SKM-1 (cell line): ENCODE measurements around the gene PSMF1.

Experiments used
- DNase-seq: peaks from one replicate; lab custom pipeline; 2025; ENCODE audit not compliant: unreplicated experiment; lab: John Stamatoyannopoulos, UW

PSMF1 gene

DNA sequence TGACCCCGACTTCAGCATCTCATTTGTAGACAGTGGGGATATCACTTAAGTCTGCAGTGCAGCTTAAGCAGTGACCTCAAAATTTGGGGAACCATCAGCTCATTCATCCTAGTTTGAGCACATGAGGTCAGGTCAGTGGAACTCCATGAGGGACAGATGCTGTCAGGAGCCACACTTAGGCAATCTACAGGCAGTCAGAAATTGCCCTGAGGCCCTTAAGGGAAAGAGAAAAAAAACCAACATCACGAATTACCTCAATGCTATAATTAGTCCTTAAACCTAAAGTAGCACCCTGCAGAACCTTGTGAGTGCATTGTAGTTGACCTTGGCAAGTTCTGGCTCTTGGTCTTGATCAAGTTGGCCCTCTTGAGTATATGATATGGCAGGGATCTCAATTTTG, 45.3 kb downstream of the PSMF1 start:
- DNase-seq: no peak

DNA sequence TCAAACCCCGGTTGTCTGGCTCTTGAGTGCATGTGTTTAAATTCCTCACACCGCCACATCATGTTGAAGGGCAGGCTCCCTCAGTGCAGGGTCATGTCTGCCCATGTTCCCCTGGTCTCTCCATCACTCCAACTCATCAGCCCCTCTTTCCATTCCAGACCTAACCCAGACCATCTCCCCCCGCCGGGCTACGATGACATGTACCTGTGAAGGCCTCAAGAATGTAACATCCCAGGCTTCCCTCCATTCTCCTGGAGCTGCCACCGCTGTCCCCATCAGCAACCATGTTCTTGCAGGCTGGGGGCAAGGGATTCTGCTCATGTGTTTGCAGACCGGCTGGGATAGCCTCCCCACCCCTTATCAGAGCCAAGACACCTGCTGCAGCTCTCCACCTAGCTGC, 46.5 kb downstream of the PSMF1 start:
- DNase-seq: no peak

DNA sequence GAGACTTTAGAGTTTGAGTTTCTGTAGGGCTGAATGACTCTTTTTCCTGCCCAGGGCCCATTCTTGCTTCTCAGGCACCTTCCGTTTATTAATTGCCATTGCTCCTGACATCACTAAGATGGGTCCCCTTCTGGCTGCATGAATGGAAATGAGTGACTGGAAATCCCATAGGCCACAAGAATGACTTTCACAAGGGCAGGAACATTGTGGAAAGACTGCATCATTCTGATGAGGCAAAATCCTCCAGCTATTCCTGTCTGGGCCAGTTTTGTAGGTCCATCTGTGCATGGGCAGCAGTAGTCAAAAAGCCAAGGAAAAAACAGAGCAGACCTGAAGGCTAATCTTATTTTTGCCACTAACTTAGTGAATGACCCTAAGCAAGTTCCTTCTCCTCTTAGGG, 47.1 kb downstream of the PSMF1 start:
- no peak for DNase-seq

DNA sequence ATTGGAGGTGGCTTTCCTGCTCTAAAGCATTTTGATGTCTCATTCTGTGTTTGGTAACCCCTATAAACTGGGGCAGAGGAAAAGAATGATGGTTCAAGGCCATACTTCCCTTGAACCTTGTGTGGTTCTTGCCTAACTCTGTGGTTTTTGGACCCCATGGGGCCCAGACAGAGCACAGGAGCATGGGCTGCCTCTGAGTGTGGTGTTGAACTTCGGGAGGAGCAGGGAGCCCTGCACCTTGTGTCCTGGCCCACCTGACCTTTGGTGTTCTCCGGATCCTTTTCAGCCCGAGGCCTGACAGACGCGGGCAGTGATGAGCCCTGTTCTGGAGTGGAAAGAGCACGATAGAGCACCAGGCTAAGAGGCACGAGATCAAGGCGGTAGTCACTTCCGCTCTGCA, 47.5 kb downstream of the PSMF1 start:
- DNase-seq: no peak

DNA sequence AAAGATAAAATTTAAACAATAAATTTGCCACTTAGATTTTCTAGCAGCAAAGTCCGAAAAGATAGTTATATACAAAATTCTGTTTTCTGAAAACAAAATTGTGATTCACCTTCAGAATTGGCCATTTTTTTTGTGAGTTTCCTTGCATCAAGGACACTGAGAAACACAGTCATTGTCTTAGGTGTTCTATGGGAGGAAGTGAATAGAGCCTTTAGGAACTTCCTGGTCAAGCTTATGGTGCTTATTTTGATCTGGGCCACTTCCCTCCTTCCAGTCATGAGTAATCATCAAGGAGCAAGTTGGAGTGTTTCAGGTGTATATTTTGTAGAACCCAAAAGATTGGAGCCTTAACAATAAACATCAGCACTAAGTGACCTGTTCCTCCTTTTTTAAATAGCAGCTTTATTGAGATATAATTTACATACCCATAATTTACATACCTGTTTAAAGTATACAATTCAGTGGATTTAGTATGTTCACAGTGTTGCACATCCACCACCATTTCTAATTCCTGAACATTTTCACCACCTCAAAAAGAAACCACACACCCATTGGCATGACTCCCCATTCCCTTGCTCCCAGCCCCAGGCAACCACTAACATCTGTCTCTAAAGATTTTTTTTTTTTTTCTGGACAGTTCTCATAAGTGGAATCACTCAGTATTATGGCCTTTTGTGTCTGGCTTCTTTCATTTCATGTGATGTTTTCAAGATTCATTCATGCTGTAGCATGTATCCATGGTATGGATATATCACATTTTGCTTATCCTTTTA, 48.7 kb downstream of the PSMF1 start:
- DNase-seq: no peak

DNA sequence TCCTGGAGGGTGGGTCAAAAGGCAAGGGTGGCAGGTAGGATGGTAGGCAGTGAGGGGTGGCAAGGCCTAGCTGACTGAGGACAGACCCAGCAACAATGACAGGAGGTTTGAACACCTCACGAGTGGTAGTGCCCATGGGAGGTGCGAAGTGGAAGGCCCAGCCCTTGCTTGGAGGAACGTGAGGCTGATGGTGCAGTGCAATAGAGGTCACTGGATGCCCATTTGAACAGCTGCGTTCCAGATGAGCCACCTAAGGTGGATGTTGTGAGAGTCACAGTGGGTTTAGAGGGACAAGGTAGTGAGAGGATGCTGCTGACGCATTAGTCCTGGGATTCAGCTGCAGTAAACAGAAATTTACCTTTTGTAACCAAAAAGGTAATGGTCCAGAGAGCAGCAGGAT, 50.8 kb downstream of the PSMF1 start:
- no peak for DNase-seq

DNA sequence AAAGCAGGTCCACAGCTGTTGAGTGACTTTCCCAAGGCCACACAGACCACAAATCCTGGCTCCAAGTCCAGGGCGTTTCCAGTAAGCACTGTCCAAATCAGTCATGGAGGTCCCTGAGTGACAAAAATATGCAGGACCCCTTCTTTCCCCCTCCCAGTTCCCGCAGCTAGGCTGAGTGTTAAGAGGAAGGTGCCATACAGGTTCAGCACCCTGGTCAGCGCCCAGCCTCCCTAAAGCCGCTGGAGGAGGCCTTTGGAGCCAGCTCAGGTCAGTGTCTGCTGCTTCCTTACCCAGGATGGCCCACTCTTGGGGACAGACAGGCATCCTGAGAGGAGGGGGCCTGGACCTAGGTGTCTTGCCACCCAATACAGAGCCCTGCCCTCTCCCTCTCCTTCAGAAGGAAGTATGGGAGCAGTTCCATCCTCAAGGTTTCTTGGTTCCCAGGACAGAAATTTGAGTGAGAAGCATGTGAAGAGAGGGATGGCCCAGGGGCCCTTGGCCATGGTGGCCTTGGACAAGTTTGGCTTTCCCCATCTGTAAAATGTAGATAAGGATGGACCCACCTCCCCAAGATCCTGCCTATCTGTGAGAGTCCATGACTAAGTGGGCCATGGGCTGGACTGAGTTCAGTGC, 53.2 kb downstream of the PSMF1 start:
- DNase-seq: no peak

DNA sequence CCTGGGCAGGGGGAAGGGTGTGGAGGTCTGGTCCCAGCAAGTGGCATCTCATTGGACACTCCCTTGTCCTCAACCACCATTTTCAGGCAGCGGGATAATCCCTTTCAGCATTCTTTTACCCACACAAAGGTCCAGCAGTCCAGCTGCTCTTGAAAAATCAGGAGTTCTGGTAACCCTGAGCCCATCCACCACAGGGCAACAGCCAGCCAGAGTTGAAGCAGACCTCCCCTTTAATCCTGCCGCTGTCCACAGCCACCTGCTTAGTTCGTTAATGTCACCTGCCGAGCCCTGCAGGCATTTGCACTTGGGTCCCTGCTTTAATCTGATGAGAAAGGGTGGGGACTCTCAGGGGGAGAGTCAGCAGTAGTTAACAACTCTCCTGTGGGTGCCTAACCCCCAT, 55.3 kb downstream of the PSMF1 start:
- no peak for DNase-seq

DNA sequence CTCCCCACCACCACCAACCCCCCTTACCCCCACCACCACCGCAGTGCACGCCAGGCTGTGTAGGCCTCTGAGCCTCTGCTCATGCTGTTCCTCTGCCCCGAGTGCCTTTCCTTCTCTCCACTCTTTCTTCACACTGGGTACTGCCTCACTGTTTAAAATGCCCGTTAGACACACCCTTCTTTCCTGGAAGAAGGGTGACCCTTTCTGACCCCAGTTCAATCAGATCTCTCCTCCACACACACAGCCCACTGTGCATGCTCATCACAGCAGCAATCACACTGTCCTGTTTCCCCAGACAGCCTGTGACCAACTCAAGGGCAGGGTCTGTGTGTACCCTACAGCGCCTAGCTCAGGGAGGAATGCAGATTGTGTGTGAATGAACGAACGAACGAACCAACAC, 56.4 kb downstream of the PSMF1 start:
- no peak for DNase-seq

DNA sequence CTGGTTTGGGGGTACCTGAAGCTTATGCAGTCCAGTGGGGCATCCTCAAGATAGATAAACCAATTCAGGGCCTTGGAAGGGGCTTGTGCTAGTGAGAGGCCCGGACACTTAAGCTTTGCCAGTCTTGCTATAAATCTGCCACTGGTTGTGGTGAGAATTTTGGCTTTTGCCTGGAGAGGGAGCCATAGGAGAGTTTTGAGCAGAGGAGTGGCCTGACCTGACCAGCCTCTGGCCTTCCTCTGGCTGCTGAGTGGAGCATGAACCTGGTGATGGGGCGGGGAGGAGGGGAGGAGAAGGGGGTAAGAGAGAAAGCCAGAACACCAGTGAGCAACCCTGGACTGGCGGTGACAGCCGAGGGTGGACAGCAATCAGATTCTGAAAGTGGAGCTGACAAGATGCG, 59.3 kb downstream of the PSMF1 start:
- no peak for DNase-seq

DNA sequence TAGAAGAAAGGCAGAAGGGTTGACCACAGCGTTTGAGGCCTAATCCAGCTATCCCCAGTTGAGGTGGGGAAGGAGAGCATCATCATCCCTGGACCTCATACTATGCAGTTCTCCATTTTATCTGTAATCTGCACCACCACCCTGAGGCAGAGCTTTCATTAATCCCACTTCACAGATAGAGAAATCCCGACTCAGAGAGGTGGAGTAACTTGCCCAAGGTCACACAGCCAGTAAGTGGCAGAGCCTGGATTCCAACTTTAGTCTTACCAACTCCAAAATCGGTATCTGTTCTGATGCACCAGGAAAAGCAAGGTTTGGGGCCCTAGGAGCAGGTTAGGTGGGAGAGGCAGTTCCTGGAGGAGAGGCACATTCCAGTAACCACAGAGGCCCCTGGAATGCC, 59.7 kb downstream of the PSMF1 start:
- DNase-seq: no peak

DNA sequence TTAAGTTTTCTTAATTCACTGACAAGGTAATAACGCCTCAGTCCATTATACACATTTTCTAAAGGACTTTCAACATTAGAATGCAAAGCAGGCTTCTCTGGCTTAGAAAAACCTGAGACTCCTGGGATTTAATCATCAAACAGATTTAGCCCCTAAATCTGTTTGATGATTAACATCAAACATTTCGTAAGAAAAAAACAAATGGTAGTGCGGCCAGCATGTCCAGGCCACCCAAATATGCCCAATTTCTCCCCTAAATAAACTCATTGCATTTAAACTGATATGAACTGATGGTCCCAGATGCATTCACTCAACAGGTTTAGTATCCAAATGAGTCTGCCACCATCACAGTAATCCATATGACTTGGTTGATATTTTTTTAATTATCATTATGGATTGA, 60.2 kb downstream of the PSMF1 start:
- no peak for DNase-seq

DNA sequence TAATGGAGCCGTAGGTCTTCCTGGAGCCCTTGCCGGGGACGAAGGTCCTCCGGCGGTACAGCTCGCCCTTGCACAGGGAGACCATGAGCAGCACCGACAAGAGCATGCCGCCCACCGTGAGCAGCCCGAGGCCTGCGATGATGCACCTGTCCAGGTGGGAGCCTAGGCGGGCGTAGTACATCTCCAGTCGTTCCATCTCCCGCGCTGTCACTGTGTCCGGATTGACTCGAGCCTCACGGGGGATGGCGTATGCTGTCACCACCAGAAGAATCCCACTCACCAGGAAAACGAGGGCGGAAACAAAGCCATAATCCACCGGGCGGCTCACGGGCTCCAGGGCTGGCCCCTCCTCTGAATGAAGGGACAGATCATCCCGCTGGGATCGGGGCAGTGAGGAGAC, 62.5 kb downstream of the PSMF1 start:
- DNase-seq: no peak

DNA sequence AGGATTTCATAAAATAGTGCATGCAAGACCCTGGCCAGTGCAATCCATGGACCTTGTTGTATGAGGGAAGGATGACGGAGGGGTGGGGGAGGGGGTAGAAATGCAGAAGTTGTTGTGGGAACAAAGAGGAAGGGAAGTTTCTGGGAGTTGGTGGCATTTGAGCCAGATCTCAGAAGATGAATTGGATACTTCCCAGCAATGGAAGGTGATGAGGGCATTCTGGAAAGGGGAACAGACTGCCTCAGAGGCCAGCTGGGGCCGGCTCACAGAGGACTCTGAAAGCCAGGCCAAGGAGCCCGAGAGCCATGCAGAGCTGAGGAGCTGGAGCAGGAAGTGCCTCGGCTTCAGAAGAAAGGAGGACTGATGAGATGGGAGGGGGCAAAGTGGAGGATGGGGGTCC, 63.7 kb downstream of the PSMF1 start:
- DNase-seq: no peak

DNA sequence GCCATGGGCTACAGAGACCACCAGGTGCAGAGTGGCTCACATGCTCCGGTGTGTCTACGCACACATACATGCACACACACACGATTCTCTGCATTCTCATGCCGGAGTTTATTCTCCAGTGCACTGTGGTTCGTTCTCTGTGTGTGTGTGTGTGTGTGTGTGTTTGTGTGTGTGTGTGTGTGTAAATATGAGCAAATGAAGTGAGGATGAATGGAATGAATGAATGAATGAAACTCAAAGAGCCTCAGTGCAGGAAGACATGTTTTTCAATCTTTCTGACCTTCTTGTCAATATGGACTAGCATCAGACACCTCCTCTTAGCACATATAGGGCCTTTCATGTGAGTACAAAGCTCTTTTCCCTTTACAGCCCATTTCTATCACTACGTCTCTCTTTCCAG, 64.8 kb downstream of the PSMF1 start:
- no peak for DNase-seq

DNA sequence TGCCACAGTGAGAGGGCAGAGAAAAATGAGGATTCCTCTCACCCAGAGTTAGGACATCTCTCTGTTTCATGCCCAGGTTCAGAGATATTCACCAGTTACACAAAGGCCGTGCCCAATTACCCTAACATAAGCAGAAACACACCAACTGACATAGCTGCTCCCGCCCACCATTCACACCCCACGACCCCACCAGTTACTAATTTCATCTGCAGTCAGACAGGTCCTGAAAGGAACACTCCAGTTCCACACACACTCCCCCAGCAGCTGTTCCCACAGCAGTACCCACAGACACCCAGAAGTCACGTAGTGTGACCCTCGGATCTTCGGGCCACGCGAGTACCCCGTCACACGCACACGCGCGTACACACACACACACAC, 65.8 kb downstream of the PSMF1 start:
- DNase-seq: no peak

DNA sequence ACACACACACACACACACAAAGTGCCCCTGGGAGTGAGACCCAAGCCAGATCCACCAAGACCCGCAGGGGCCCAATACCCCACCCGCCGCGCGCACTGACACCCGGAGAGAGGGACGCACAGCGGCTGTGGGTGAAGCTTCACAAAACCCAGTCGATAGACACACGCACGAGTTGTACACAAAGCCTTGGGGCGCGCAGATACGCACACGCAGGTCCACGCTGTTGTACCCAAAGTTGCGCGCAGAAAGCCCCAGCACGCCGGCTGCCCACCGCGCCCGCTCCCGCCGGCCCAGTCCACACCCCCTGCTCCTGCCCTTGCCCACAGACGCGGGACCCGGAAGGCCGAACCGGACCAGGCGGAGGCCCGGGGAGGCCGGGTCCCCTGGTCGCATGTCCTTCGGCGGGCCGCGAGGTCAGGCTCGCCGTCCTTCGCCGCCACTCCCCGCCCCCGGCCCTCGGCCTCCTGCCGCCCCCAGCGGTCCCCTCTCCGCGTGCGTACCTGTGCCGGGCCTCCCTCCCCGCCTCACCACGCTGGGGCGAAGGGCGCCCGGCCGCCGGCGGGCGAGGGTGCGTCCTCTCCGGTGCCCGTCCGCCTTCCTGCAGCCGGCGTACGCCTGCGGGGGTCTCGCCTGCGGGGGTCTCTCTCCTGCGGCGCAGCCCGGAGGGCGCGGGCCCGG, 66.4 kb downstream of the PSMF1 start, which contains the start of gene TMEM74B:
TSS of gene TMEM74B (minus strand) at position 344 of the 678 bp plus-strand sequence. CDS start 1,180 bp downstream, outside the sequence.
- no peak for DNase-seq

DNA sequence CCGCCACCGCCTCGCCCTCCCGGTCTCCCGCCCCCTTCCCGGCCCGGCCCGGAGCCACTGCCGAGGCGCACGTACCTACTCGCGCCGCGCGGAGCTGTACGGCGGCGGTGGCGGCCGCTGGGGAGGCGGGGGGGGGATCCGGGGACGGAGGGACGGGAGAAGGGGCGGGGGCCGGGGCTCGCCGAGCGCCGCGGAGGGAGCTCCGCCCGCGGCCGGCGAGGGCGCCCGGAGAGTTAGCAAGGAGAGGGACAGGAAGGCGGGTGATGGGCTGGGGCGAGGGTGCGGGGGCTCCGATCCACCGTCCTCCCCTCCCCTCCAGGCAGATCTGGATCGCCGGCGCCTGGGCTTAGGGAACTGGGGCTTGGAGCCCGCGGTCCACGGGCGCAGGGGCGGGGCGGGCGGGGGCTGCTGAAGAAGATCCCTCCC, 66.9 kb downstream of the PSMF1 start:
- no peak for DNase-seq

DNA sequence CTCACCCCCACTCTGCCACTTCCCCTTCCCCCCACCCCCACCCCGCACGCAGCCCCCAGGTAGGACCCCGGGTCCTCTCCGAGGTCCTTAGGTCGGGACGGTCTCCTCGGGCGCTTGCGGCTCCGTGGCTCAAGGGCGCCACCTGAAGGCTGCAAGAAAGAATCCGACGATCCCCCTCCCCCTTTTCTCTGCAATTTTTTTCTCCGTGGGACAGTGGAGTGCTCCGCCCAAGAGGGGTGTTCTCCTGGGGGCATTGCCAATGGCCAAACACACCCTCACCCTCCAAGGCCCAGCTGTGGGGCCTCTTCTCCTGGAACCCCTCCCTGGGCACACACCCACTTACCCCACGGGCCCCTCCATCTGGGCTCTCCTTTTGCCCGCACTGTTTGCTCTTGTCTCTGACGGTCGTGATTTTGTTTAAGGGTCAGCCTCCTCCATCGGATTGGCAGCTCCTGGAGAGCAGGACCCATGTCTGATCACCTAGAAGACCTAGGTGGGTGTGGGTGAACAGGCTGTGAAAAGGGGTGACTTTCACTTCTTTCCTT, 67.5 kb downstream of the PSMF1 start:
- DNase-seq: no peak

DNA sequence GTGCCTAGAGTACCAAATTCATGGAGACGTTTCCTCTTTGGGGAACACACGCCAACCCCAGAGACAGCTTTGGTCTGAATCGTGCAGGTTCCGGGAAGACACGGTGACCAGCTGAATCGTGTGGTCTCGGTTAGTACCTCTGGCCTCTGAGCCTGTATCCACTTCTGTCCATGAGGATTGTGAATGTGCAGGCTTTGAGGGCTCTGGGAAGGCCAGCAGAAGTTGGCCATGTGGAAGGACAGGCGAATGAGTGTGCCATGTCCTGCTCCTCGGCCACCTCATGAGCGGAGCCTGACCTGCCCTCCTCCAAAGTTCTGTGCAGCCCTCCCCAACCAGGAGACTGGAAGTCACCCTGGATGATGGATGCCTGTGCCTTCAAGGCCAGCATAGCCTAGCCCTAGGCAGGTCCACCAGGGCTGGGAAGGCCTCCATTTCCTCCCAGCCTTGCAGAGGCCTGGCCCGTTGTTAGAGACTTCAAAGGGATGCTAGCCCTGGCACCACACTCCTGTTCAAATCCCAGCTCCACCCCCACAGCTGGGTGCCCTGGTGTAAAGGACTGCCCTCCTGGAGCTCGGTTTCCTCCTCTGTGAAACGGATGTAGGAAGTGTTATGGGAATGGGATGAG, 68.1 kb downstream of the PSMF1 start:
- no peak for DNase-seq

DNA sequence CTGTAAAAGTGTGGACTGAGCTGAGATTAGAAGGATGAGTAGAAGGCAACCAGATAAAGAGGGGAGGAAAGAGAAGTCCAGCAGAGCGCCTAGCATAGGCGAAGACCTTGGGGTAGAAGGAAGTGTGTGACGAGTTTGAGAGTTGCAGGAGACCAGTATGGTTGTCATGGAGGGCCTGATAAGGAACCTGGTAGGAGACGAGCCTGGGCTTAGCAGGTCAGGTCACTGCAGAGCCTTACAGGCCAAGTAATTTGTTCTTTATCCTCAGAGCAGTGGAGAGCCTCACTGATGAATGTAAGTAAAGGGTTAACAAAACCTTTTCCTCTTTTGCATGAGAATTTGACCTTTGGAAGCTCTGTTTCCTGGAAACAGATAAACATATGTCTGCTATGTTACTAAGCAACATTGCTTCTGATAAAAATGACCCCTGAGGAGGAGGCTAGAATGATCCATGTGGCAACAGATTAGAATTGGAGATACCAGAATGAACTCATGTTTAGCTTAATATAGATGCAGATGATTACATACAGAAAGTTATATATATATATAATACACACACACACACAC, 69.3 kb downstream of the PSMF1 start:
- DNase-seq: no peak
